Kasumi-1 (cell line): ENCODE data around the gene AGBL4.
"Not testable (repeated sequence)": the region's sequence is repeated elsewhere in the genome, so short reads cannot be mapped to it uniquely, and the experiment has no call there.

Source experiments
- DNase-seq, 2 experiments: peaks; one replicate each; lab custom pipeline; 2025; lab: John Stamatoyannopoulos, UW

Gene AGBL4

DNA sequence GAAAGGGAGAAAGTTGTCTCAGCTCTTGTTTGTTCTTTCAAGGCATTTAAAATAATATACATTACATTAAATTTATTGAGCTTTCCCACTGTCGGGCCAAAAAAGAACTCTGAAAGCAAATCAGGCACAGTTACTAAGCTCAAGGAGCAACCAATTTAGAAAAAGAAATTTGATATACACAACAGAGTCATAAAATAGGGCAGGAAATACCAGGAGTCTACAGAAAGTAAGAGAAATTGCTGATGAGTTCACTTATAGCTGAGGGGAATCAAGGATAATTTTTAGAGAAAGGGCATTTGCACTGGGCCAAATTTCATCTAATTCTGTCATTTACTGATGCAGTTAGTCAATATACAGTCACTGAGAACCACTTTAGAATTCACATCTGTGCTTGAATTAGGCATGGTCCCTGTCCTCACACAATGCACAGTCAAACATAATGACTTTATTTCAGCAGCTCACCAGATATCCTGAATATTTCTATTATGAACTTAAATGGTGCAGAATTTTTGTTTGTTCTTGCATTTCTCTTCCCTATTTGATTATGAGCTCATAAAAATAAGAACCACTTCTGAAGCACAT is 997.4 kb downstream of the AGBL4 start:
- DNase-seq: no peak

DNA sequence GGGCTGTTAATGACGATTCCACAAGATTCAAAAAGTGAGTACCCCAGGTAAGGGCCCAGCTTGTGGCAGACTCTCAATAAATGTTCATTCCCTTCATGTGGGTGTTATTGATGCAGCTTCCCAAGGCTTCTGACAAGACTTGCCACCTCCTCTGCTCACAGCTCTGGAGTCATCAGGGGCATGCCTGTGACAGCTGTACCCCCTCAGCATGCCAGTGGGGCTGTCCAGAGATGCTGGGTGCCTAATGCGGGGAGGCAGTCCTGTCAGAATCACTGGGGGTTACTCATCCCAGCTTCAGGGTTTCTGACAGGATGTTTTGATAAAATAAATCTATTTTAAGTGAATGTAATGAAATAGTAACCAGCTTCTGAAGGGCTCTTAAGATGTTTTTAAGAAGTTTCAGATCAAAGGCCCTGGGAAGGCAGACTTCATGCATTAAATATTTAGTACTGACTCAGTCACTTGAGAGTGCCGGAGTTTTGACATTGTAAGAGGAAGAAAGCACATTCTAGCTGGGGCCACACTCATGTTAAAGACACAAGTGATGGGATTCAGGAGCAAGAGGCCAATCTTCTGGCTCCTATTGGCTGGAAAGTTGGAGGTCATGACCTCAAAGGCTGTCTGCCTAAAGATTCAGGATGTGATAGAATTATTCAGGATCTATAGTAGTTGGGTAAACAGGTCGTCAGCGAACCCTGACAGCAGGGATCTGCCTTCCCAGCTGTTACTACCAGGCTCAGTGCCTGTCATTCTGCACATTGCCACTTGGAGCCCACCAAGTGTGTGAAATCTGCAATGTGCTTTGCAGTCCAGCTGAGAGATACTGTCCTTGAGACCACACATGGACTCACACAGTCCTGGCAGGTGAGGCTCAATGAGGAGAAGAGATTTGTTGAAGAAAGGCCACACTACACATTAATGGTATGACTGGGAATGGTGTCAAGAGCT is 1007.5 kb downstream of the AGBL4 start:
- DNase-seq: no peak

DNA sequence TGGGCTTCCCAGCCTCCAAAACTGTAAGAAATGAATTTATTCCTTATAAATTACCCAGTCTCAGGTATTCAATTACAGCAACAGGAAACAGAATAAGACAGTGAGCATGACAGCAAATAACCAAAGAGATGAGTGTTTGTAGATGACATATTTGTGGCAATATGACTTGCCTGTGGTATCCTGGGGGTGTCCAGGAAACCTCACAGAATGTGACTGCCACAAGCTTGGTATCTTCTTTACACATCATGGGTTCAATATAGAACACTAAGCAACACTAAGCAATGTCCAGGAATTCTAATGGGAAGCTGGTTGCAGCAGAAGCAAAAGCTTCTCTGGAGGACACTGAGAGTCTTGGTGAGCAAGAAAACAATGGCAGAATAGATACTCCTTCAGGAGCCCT is 1010.7 kb downstream of the AGBL4 start:
- no peak for DNase-seq

DNA sequence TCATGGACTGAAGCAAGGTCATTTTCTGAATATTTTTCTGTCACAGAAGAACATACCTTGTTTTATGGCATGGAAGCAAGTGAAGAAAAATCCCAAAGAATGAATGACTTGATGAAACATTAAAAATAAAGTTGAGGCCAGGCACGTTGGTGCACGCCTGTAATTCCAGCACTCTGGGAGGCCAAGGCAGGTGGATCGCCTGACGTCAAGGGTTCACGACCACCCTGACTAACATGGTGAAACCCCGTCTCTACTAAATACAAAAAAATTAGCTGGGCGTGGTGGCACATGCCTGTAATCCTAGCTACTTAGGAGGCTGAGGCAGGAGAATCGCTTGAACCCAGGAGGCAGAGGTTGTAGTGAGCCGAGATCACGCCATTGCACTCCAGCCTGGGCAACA is 1020.8 kb downstream of the AGBL4 start:
- DNase-seq: not testable (repeated sequence)

DNA sequence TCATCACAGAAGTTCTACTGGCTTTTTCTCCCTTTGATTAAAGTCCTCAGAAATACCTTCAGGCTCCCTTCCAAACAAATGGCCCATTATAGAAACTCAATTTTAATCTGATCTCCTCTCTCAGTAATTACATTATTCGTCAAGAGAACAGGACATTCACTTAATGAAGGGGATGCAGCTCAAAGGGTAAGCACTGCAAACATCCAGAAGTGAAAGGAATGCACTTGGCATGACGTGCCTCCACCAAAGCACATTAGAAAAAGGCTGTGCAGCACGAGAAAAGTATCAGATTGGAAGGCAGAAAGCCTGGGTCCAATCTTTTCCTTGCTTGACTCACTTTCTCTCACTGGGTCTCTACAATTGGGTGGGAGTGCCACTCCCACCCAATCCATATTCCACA is 1024.4 kb downstream of the AGBL4 start:
- no peak for DNase-seq

DNA sequence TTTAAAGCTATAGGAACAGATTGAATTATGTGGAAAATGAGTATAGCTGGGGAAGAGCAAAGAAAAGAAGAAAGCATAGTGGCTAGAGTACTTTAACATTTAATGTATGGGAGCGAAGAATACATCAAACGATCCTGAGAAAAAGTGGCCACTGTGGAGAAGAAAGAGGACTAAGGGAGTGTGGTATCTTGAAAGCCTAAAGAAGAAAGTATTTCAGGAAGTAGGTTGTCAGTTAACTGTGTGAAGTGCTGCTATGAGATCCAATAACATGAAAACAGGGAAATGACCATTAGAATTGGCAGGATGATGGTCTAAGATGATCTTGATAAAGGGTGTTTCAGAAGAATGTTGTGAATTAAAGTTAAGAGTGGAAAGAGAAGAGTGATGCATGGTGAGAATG is 1027.4 kb downstream of the AGBL4 start:
- no peak for DNase-seq

- DNase-seq: no peak
Measured at GRCh38 chr1:48988633-48989197, 1035.0 kb downstream of the AGBL4 start.

DNA sequence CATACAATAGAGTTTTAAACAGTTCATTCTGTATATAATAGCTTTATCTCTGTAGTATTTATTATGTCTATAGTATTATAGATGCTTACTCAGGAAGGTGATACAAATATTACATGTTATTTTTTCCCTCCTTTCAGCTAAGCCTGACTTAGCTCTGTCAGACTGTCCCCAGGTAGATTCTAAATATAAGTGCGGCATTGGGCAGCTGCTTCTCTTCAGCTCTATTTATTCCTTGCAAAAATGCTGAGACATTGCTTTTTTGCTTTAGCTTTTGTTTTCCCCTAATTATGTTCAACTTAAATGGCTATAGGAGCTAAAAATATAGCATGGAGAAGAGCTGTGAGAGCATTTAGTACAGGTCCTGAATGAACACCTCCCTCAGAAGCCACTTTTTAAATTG is 1043.8 kb downstream of the AGBL4 start:
- no peak for DNase-seq

DNA sequence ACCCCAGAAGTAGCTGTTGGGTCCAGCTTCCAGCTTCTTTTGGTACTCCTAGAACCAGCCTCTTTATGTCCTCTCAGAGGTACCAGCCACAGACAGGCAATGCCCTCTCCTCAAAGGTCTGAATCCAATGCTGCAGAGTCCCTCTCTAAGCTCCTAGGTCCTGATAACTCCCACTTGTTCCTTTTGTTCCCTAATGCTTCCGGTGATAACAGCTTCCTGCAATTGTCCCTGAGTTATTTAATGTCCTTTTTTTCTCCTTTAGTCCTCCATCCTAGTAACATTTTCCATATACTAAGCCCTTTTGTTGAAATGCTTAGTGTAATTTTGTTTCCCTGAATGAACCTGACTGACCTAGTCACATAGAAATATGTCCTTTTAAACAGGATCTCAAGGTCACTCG is 1045.3 kb downstream of the AGBL4 start:
- no peak for DNase-seq

DNA sequence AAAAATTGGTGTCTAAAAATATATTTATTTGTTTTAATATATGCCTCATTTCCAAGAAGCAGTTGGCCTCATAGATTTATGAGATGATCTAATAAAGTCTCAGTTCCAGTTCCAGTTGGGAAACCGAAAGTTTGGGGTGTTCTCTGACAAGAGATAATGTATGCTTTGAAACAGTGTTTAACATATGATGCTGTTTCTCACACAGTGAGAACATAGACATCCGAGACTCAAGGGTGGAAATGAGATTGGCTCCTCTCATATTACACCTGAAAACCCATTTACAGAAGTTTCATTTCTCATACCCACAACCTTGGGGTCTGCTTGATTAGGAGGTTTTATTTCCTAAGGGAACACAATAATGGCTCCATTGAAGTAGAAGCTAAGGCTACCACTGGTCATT is 1046.5 kb downstream of the AGBL4 start:
- no peak for DNase-seq

GRCh38 chr1:48969971-48970370 is 1053.8 kb downstream of the AGBL4 start:
- no peak for DNase-seq

GRCh38 chr1:48967318-48967717 is 1056.4 kb downstream of the AGBL4 start:
- no peak for DNase-seq

DNA sequence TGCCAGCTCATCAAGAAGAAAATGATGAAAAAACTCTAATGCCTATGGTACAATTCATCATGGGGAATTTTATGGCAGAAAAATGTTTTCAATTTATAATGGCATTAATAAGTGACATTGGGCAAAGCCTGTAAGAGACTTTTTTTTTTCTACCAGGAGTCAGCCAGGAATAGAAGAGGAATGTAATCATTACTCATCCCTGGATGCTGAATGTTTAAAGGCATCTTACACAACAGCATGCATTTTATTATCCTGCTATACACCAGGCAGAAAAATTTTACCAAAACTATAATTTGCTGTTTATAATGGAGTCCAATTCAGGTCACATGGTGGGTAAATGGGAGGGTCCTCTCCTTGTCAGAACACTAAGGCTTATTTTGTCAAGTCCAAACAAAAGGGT is 1057.2 kb downstream of the AGBL4 start:
- DNase-seq: no peak

- no peak for DNase-seq
Measured at GRCh38 chr1:48960320-48960719, 1063.4 kb downstream of the AGBL4 start.

DNA sequence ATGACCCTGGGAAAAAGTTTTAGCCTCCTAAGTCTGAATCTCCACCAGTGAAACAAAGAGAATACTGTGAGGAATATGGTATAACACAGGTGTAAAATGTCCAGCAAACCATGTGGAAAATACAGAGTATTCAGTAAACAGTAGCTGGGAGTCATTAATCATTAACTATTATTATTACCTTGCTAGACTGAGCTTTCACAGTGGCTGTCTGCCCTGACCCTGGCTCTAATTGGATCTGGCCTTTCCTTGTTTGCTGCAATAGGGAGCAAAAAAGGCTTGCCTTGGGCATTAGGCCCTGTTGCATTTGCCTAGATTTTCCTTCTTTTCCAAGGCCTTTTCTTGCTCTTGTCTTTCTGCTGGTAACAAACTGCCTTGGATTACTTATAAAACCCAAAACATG is 1068.0 kb downstream of the AGBL4 start:
- no peak for DNase-seq

- no peak for DNase-seq
Measured at GRCh38 chr1:48953617-48954016, 1070.1 kb downstream of the AGBL4 start.

DNA sequence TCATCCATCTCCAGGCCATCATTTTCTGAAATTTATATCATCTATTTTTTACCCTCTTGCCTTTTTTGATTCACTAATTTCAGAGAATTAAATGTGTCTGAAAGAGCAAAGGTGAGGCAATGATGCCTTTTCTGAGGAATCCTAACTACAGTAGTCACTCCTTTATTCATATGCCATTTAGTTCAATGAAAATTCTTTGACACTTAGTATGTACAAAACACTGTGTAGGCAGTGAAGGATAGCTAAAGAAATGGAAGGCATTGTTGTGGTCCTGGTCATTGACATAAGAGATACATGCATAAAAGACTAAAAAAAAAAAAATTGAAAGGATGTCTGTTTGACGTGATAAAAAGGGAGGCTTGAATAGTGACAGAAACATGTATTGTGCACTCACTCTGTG is 1075.2 kb downstream of the AGBL4 start:
- no peak for DNase-seq

DNA sequence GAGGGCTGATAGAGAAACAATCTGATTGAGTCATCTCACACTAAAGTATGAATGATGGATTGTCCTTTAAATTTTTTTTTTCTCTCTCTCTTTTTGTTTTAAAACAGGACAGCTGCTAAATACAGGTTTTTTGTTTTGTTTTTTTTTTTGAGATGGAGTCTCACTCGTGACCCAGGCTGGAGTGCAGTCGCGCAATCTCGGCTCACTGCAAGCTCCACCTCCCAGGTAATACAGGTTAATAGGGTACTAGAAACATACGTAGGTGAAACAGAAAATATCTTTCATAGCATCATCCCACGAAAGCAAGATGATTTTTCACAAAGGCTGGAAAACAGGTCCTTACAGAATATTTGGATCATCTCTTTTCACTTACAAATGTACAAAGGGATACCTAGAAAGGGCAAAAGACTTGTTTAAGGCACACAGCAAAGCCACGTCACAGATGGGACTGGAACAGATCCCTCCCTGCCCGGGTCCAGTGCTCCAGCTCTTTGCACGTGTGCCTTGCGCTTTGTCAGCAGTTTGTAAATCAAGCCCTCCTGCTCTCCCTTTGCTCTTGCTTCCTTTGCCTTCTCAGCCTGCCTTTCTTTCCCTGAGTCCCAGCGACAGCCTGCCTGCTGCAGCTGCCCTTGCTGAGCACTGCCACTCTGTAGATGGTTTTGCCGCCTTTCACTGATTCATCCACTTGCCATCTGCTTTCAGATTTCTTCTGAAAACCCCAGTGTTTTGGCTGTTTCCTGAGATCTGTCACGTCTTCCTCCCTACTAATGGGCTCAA is 1075.8 kb downstream of the AGBL4 start:
- DNase-seq: no peak

GRCh38 chr1:48946070-48946469 is 1077.7 kb downstream of the AGBL4 start:
- no peak for DNase-seq

DNA sequence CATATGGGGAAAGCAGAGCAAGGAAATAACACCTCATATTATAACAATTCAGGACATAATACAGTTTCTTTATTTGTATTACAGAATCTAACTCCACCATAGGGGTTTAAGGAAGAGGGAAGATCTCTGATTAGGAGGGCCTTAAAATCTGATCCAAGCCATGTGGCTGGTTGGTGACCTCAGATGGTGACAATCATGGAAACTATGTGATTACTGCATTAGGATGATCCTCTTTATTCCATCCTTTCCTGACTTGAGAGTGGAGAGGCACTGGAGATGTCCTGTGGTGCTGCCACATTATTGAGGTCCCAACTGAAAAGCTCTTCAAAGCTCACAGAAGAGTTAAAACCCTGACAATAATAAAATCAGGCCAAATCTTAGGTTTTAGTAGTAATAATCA is 1078.9 kb downstream of the AGBL4 start:
- DNase-seq: no peak

DNA sequence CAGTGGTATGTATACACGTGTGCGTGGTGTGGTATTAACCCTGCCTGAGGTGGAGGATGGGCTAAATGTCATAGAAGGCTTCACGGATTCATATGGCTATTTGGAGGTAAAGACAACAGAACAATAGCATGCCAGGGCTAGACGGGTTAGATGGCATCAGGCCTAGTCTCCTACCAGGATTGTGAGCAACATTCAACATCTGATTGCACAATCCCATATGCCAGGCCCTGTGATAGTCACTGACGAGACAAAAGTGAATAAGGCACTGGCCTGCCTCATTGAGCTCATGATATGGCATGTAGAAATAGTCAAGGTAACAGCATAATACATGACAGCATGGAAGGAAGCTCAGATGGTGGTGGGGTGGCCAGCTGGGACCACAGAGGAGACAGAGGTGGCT is 1079.9 kb downstream of the AGBL4 start:
- no peak for DNase-seq

- no peak for DNase-seq
Measured at GRCh38 chr1:48943393-48943792, 1080.4 kb downstream of the AGBL4 start.
